Mesangial cell (primary cell): ENCODE results near the gene DCDC2C. TPM values are rescaled to one million over a fixed set of nuclear protein-coding genes. Genes with fewer than 3 reads are reported as not detected.

Source experiments
- total RNA-seq: library from RNA; depleted of rRNA; stranded (reverse); fragments of >200 nt; gene quantifications from 2 replicates; pipeline ENCODE4 v1.2.3, GENCODE V29; 2015

The DCDC2C gene, protein sequence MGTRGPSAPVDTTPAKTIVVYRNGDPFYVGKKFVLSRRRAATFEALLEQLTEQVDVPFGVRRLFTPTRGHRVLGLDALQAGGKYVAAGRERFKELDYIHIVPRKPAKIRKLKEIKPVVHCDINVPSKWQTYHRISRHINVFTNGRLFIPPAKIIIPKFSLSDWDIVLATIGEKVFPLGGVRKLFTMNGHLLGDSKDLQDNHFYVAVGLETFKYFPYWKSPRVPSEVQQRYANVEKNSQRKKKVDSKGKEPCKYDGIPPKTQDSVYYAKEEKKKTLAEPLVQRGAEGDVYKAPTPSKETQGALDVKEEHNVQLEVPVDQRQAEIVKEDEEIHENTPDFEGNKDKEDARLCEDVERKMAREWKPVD
- total RNA-seq: not detected in 2 replicates

DNA sequence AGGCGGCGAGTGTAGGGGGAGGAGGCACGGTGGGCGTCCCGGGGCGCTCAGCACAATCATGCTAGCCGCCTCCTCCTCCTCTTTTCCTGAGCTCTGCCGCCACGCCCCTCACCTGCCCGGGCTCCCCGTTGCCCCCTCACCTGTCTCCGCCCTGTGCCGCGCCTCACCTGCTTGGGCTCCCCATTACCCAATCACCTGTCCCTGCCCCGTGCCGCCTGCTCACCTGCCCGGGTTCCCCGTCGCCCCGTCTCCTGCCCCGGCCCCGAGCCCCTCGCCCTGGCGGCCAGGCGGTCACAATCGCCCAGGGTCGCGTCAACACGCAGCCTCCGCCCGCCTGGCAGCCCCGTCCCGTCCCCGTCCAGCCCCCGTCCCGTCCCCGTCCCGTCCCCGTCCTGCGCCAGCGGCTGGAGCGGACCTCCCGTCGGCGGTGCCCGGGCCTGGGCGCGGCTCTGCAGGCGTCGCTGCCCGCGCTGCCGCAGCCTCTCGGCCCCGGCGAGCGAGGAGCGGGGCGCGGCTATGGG is at the start of gene DCDC2C:
Gene DCDC2C (plus strand): TSS at position 340 of the 521 bp plus-strand sequence. CDS start 177 bp downstream, at position 517.

DNA sequence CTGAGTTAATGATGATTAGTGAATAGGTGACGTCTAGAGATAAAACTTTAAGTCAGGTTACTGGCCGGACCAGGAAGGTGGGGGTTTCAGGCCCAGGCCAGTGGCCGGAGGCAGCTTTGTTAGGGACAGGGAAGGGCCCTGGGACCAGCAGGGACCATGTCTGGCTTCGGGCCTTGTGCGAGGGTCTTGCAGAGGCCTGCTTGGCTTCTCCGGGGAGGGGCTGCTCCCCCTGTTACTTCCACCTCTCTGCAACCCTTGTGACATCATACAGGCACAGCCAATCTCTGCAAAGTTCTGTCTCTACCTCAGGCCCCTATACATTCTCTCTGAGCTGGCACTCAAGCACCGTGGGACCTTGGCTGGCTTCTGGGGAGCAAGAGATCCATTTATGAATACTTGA is 45.5 kb upstream of the DCDC2C start, which contains the start of gene ALLC:
Gene ALLC (plus strand): TSS at position 320 of the 400 bp plus-strand sequence. CDS start 12,958 bp downstream, outside the sequence.

Other genes with a start within 250 kb of the DCDC2C start
- gene ADI1, start 184.0 kb upstream of the DCDC2C start, total RNA-seq: 22.8 and 33.7 TPM in 2 replicates
- 13.8 and 26.1 TPM in 2 replicates for gene RNASEH1, start 145.2 kb upstream of the DCDC2C start, total RNA-seq
- gene RPS7, start 128.3 kb upstream of the DCDC2C start, total RNA-seq: 1,622 and 2,065 TPM in 2 replicates
- 0.76 and 1.5 TPM in 2 replicates for gene COLEC11, start 108.5 kb upstream of the DCDC2C start, total RNA-seq
- gene ALLC, start 45.4 kb upstream of the DCDC2C start, total RNA-seq: not detected in 2 replicates